ENCODE measurements around the gene CCDC192. TPM values are rescaled to one million over a fixed set of nuclear protein-coding genes. Genes with fewer than 3 reads are reported as not detected.

CCDC192 gene
- total RNA-seq, 1 donor from 2014 or later: not detected

GRCh38 chr5:127804886-127805426 is 101.8 kb downstream of the CCDC192 start:
- no peak for DNase-seq (ENCODE audit: low spot score)
- no peaks in the 10 kb centered on the region for H3K36me3 Mint-ChIP-seq (ENCODE audit: low read depth)
- H3K4me1 Mint-ChIP-seq (ENCODE audit: low read depth): no peaks in the 10 kb centered on the region
- TF ChIP-seq, protein P1, sequence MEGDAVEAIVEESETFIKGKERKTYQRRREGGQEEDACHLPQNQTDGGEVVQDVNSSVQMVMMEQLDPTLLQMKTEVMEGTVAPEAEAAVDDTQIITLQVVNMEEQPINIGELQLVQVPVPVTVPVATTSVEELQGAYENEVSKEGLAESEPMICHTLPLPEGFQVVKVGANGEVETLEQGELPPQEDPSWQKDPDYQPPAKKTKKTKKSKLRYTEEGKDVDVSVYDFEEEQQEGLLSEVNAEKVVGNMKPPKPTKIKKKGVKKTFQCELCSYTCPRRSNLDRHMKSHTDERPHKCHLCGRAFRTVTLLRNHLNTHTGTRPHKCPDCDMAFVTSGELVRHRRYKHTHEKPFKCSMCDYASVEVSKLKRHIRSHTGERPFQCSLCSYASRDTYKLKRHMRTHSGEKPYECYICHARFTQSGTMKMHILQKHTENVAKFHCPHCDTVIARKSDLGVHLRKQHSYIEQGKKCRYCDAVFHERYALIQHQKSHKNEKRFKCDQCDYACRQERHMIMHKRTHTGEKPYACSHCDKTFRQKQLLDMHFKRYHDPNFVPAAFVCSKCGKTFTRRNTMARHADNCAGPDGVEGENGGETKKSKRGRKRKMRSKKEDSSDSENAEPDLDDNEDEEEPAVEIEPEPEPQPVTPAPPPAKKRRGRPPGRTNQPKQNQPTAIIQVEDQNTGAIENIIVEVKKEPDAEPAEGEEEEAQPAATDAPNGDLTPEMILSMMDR (IDR thresholded peaks at IDR 0.05): no peak
- H3K27me3 Mint-ChIP-seq (ENCODE audit: low read depth): no peaks in the 10 kb centered on the region
- no peak overlapping the region for H3K4me3 Mint-ChIP-seq (ENCODE audit: unreplicated experiment)
- H3K27ac Mint-ChIP-seq (ENCODE audit: unreplicated experiment): no peak overlapping the region
- no peaks in the 10 kb centered on the region for H3K9me3 Mint-ChIP-seq (ENCODE audit: low read depth)

DNA sequence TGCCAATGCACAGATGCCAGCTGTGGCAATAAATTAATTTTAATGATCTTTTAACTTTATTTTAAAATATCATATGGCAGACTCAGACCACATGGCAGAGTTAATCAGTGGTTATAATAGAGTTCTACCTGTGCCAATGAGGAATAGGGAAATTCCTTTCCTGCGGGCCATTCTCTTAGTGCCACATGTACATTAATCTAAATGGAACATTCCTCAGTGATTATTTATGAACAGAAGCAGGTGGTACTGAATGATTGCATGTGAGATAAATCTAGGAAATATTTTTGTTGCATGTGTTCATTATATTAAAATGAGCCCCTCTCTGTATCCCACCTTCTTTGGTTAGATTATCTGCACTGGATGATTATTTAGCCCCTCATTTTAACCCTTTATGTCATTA is 102.3 kb downstream of the CCDC192 start:
- Mint-ChIP-seq H3K36me3 (ENCODE audit: low read depth) (no peaks in the 10 kb centered on the region), H3K4me3 (ENCODE audit: unreplicated experiment) (no peak overlapping the region), H3K27me3 (ENCODE audit: low read depth) (no peaks in the 10 kb centered on the region), H3K9me3 (ENCODE audit: low read depth) (no peaks in the 10 kb centered on the region), H3K4me1 (ENCODE audit: low read depth) (no peaks in the 10 kb centered on the region), H3K27ac (ENCODE audit: unreplicated experiment) (no peak overlapping the region)
- no peak for DNase-seq (ENCODE audit: low spot score)
- TF ChIP-seq, protein P1 (IDR thresholded peaks at IDR 0.05): no peak

DNA sequence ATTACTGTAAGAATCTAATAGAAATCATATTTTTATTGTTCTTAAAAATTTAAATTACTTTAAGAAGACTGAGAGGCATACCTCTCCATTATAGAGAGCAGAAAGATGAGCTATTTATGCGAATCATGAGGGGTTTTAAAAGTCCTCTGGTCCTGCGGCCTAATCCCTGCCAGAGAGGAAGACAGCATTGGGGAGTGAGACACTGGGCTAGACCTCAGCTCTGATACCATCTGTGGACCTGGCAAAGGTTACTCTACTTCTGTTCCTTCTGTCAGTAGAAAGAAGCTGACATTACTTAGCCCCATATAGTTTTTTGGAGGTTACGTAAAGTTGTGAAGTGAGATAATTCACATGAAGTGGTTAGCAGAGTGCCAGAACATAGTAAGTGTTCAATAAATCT is 103.6 kb downstream of the CCDC192 start:
- Mint-ChIP-seq H3K27me3 (ENCODE audit: low read depth) (no peaks in the 10 kb centered on the region), H3K9me3 (ENCODE audit: low read depth) (no peaks in the 10 kb centered on the region), H3K4me1 (ENCODE audit: low read depth) (peaks cover 7% of the 10 kb centered on the region), H3K27ac (ENCODE audit: unreplicated experiment) (no peak overlapping the region), H3K36me3 (ENCODE audit: low read depth) (no peaks in the 10 kb centered on the region), H3K4me3 (ENCODE audit: unreplicated experiment) (no peak overlapping the region)
- DNase-seq (ENCODE audit: low spot score): no peak
- TF ChIP-seq, protein P1 (IDR thresholded peaks at IDR 0.05): no peak

DNA sequence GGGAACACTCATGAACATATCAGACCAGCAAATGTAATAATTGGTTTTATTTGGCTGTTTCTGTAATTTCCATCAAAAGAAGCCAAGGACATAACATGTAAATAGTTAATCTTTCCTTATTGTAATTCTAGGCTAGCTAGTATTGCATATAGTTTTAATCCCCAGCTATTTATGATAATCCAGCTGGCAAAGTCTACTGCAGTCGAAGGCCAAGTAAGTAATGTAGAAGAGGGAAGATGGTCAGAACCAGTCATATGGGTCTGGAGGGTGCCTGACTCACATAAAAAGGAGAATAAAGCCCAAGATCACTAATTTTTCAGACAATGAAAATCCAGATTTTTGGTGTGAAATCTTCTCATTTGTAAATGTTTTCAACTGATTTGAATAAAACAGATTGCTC is 106.3 kb downstream of the CCDC192 start:
- H3K27ac Mint-ChIP-seq (ENCODE audit: unreplicated experiment): no peak overlapping the region
- H3K36me3 Mint-ChIP-seq (ENCODE audit: low read depth): no peaks in the 10 kb centered on the region
- TF ChIP-seq, protein P1 (IDR thresholded peaks at IDR 0.05): no peak
- H3K9me3 Mint-ChIP-seq (ENCODE audit: low read depth): no peaks in the 10 kb centered on the region
- peaks cover 34% of the 10 kb centered on the region for H3K4me1 Mint-ChIP-seq (ENCODE audit: low read depth)
- no peak overlapping the region for H3K4me3 Mint-ChIP-seq (ENCODE audit: unreplicated experiment)
- H3K27me3 Mint-ChIP-seq (ENCODE audit: low read depth): no peaks in the 10 kb centered on the region
- no peak for DNase-seq (ENCODE audit: low spot score)

DNA sequence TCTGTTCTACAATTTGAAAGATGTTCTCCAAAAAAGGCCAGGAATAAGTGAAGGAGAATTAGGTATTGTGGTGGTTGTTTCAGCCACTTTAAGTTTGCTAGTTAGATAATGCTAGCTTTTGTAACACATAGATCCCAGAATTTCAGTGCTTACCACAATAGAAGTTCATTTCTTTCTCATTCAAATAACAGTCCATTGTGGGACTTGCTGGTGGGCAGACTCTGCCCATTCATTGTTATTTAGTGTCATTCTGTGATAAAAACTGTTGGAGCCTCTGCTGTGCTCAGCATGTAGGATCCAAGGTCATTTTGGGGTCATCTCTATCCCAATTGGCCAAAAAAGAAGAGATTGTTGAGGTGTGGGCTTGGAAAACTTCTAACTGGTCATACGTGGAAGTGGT is 106.8 kb downstream of the CCDC192 start:
- no peak overlapping the region for H3K4me3 Mint-ChIP-seq (ENCODE audit: unreplicated experiment)
- H3K4me1 Mint-ChIP-seq (ENCODE audit: low read depth): peaks cover 39% of the 10 kb centered on the region
- no peak overlapping the region for H3K27ac Mint-ChIP-seq (ENCODE audit: unreplicated experiment)
- no peaks in the 10 kb centered on the region for H3K27me3 Mint-ChIP-seq (ENCODE audit: low read depth)
- TF ChIP-seq, protein P1 (IDR thresholded peaks at IDR 0.05): no peak
- H3K9me3 Mint-ChIP-seq (ENCODE audit: low read depth): no peaks in the 10 kb centered on the region
- no peaks in the 10 kb centered on the region for H3K36me3 Mint-ChIP-seq (ENCODE audit: low read depth)
- no peak for DNase-seq (ENCODE audit: low spot score)

Data from chondrocyte (in vitro differentiated cells).